Measurements from ENCODE around the gene CYTH2.

The CYTH2 gene

GRCh38 chr19:48501494-48502349 lies 32.6 kb downstream of the CYTH2 start:
- no peaks in the 10 kb centered on the region for H3K9me2 ChIP-seq (replicated peaks; ENCODE audit: insufficient read depth, low read length)
- no peak overlapping the region for H3K27ac ChIP-seq (ENCODE audit: low read depth, low read length)
- H3K4me3 ChIP-seq (ENCODE audit: insufficient read depth, low read length, poor library complexity, severe bottlenecking), result no peak overlapping the region
- no peaks in the 10 kb centered on the region for H3F3A ChIP-seq (ENCODE audit: insufficient read depth)
- no peaks in the 10 kb centered on the region for H3K9me3 ChIP-seq (ENCODE audit: insufficient read depth, low read length)
- no peaks in the 10 kb centered on the region for H3K36me3 ChIP-seq (ENCODE audit: low read length)
- TF ChIP-seq EZH2phosphoT487 (conservative IDR thresholded peaks at IDR 0.05; ENCODE audit: low read length), result no peak
- TF ChIP-seq CTCF (IDR thresholded peaks at IDR 0.05; ENCODE audit: insufficient read depth, low read length, poor library complexity, severe bottlenecking), result no peak
- no peaks in the 10 kb centered on the region for H3K79me2 ChIP-seq (ENCODE audit: insufficient read depth, low read length)
- H3K9ac ChIP-seq (ENCODE audit: low read length), result no peak overlapping the region
- H4K20me1 ChIP-seq (ENCODE audit: low read depth, low read length), result no peaks in the 10 kb centered on the region
- H3K4me2 ChIP-seq (ENCODE audit: low read depth, low read length, poor library complexity, severe bottlenecking), result peak overlapping the region; percentile 31
- H2AFZ ChIP-seq (ENCODE audit: low read depth, low read length, severe bottlenecking), result no peak overlapping the region
- no peaks in the 10 kb centered on the region for H3K27me3 ChIP-seq (ENCODE audit: low read length)

GRCh38 chr19:48502350-48503018 lies 33.3 kb downstream of the CYTH2 start:
- Histone ChIP-seq H3K27me3 (ENCODE audit: low read length) (no peaks in the 10 kb centered on the region), H3K4me2 (ENCODE audit: low read depth, low read length, poor library complexity, severe bottlenecking) (peak overlapping the region; percentile 31), H3K9ac (ENCODE audit: low read length) (no peak overlapping the region), H3K4me3 (ENCODE audit: insufficient read depth, low read length, poor library complexity, severe bottlenecking) (no peak overlapping the region), H2AFZ (ENCODE audit: low read depth, low read length, severe bottlenecking) (no peak overlapping the region), H3F3A (ENCODE audit: insufficient read depth) (no peaks in the 10 kb centered on the region), H3K36me3 (ENCODE audit: low read length) (no peaks in the 10 kb centered on the region), H4K20me1 (ENCODE audit: low read depth, low read length) (no peaks in the 10 kb centered on the region), H3K27ac (ENCODE audit: low read depth, low read length) (no peak overlapping the region), H3K9me2 (replicated peaks; ENCODE audit: insufficient read depth, low read length) (no peaks in the 10 kb centered on the region), H3K79me2 (ENCODE audit: insufficient read depth, low read length) (no peaks in the 10 kb centered on the region), H3K9me3 (ENCODE audit: insufficient read depth, low read length) (no peaks in the 10 kb centered on the region)
- TF ChIP-seq EZH2phosphoT487 (conservative IDR thresholded peaks at IDR 0.05; ENCODE audit: low read length) (no peak), CTCF (IDR thresholded peaks at IDR 0.05; ENCODE audit: insufficient read depth, low read length, poor library complexity, severe bottlenecking) (no peak)

GRCh38 chr19:48506138-48506733 lies 37.1 kb downstream of the CYTH2 start:
- Histone ChIP-seq H3K9ac (ENCODE audit: low read length) (no peak overlapping the region), H3F3A (ENCODE audit: insufficient read depth) (no peaks in the 10 kb centered on the region; the same call in 1 of the 2 replicates), H3K27me3 (ENCODE audit: low read length) (no peaks in the 10 kb centered on the region), H3K9me3 (ENCODE audit: insufficient read depth, low read length) (no peaks in the 10 kb centered on the region), H4K20me1 (ENCODE audit: low read depth, low read length) (no peaks in the 10 kb centered on the region), H3K36me3 (ENCODE audit: low read length) (no peaks in the 10 kb centered on the region), H2AFZ (ENCODE audit: low read depth, low read length, severe bottlenecking) (no peak overlapping the region), H3K4me2 (ENCODE audit: low read depth, low read length, poor library complexity, severe bottlenecking) (no peak overlapping the region), H3K79me2 (ENCODE audit: insufficient read depth, low read length) (no peaks in the 10 kb centered on the region), H3K4me3 (ENCODE audit: insufficient read depth, low read length, poor library complexity, severe bottlenecking) (no peak overlapping the region), H3K27ac (ENCODE audit: low read depth, low read length) (no peak overlapping the region), H3K9me2 (replicated peaks; ENCODE audit: insufficient read depth, low read length) (no peaks in the 10 kb centered on the region)
- TF ChIP-seq CTCF (IDR thresholded peaks at IDR 0.05; ENCODE audit: insufficient read depth, low read length, poor library complexity, severe bottlenecking), result peak; percentile 38
- no peak for TF ChIP-seq EZH2phosphoT487 (conservative IDR thresholded peaks at IDR 0.05; ENCODE audit: low read length)
